Stomach (tissue), 9 donors: Measurements from ENCODE around the gene RASSF4. TPM values are rescaled to one million over a fixed set of nuclear protein-coding genes. Genes with fewer than 3 reads are reported as not detected.

ENCODE experiments used
- DNase-seq, 2 donors: peaks; one replicate each; pipeline versions ENCODE4 v3.0.0 to v3.0.0-alpha.2; 2013 to 2019
- H3K27ac ChIP-seq, 5 donors: fragments of 200-600 bp in 4 of 5; sonication (generic) in 4 of 5; one replicate each; pipeline ENCODE4 v1.5.1; 2013 to 2019; ENCODE audit warnings: mild to moderate bottlenecking in 1 of 5, moderate library complexity in 1 of 5
- H3K27me3 ChIP-seq, 3 donors: fragments of 200-600 bp; sonication (generic); one replicate each; pipeline ENCODE4 v1.5.1; 2017 to 2019; ENCODE audit warnings: mixed run types in 1 of 3
- H3K36me3 ChIP-seq, 4 donors: fragments of 200-600 bp; sonication (generic); 1 replicate in 3 of 4; 2 replicates in 1 of 4; pipeline ENCODE4 v1.5.1; 2016 to 2019
- H3K4me1 ChIP-seq, 4 donors: fragments of 200-600 bp; sonication (generic); one replicate each; pipeline ENCODE4 v1.5.1; 2016 to 2019
- H3K4me3 ChIP-seq, 4 donors: fragments of 200-600 bp; sonication (generic) in 3 of 4; one replicate each; pipeline ENCODE4 v1.5.1; 2016 to 2019; ENCODE audit warnings: mild to moderate bottlenecking in 1 of 4
- H3K9me3 ChIP-seq, 4 donors: fragments of 200-600 bp; sonication (generic); one replicate each; pipeline ENCODE4 v1.5.1; 2016 to 2019
- EP300 ChIP-seq: sonication (generic); formaldehyde crosslinking; IDR thresholded peaks from one replicate; pipeline ENCODE4 v1.6.1; 2017; ENCODE audit warnings: antibody characterized with exemption
- POLR2A ChIP-seq, 4 donors: fragments of 450-650 bp; IDR thresholded peaks; one replicate each; pipeline ENCODE4 v1.6.1; 2016; ENCODE audit warnings: antibody characterized with exemption in 4 of 4, control low read depth in 2 of 4, mild to moderate bottlenecking in 1 of 4, moderate library complexity in 1 of 4
- POLR2AphosphoS5 ChIP-seq, 3 donors: sonication (generic); formaldehyde crosslinking; IDR thresholded peaks; one replicate each; pipeline ENCODE4 v1.6.1; 2016; ENCODE audit warnings: antibody characterized with exemption in 3 of 3
- WGBS, 5 donors: extraction: QIAGEN DNeasy Blood & Tissue Kit in 3 of 5; methylation state at CpG; one replicate each; pipeline versions ENCODE4 v1.1.5 to v1.1.7; 2013 to 2018; 5-methylcytosine and 5-hydroxymethylcytosine counted together
- intact Hi-C: fragments of 100-400 bp; cut with DNase I; formaldehyde crosslinking; loops from one replicate; pipeline ENCODE4 v1.15.1; 2023; ENCODE audit warnings: low total_unique reads
- polyA plus RNA-seq, 3 donors: library from polyadenylated mRNA; stranded (reverse); fragments of 200-250 nt; gene quantifications; one replicate each; pipeline ENCODE4 v1.2.3, GENCODE V29; 2013
- total RNA-seq, 5 donors: library from RNA; depleted of rRNA; stranded (reverse); fragments of >200 nt; gene quantifications; one replicate each; pipeline versions ENCODE4 v1.1.0 to v1.2.3, GENCODE V29; 2014 to 2016
- TF ChIP-seq, protein P1 (sequence below), 7 experiments: fragments of 450-650 bp in 4 of 7; fragments of 200-600 bp in 3 of 7; sonication (generic) in 3 of 7; IDR thresholded peaks; one replicate each; pipeline ENCODE4 v1.5.1; 2016 to 2019; ENCODE audit warnings: antibody characterized with exemption in 7 of 7, control low read depth in 2 of 7, mild to moderate bottlenecking in 1 of 7
- donor health status: healthy with polysubstance abuse.
- donor health status: Bipolar disorder and iron deficiency.
- donor health status: healthy.

RASSF4 gene
- total and polyA plus RNA-seq, 8 donors, result 7.8 to 74.5 (median 14.6) TPM

DNA sequence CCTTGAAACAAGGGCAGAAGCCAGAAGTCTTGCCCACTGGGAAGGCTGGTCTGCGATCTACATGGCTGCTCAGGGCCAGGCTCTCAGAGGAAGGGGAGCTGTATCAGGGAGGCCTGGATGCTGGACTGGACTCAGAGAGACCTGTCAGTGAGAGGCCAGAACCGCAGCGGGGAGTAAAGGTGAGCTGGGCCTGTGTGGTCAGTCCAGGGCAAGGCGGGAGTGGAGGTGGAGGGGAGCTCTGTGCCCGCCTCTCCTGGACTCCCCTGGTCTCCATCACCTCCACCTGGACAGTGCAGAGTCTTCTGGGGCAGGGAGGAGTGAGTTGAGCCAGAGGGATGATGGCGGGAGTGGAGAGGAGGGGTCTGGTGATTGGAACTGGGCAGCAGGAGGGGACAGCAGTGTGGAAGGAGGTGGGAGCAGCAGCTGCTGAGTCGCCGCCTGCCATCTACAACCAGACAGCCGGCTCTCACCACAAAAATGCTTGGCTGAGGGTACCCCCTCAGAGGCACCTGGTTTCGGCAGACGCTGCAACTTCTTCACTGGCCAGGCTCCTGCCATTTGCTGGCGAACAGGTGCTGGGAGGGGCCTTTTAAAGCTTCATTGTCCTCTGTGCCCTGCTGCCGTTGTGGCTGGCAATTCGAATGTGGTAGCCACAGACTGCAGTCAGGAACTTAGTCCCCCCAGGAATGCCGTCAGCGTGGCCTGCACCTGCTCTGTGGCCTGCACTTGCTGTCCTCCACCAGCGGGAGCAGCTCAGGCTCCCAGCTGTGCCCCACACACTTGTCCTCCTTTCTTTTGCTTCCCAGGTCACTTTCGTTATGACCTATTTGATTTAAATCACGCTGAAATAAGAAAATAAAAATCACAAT is 3.5 kb downstream of the RASSF4 start:
- Histone ChIP-seq H3K9me3 (no peaks in the 10 kb centered on the region), H3K4me3 (peak overlapping the region; percentile 7 to 32 (median 14)), H3K36me3 (no peaks in the 10 kb centered on the region), H3K4me1 (peaks cover 55 to 92% (median 76%) of the 10 kb centered on the region in 4 donors), H3K27ac (peak overlapping the region in 4 of 5 donors; percentile 45 to 92 (median 70)), H3K27me3 (no peaks in the 10 kb centered on the region)
- intact Hi-C loops, result no loop called here
- DNase-seq, result peak in 1 of 2 donors; percentile 56
- WGBS, 5 donors, result 78 to 83% (median 78%) methylated on average over 16 to 19 of the region's 19 CpGs
- TF ChIP-seq, protein P1, sequence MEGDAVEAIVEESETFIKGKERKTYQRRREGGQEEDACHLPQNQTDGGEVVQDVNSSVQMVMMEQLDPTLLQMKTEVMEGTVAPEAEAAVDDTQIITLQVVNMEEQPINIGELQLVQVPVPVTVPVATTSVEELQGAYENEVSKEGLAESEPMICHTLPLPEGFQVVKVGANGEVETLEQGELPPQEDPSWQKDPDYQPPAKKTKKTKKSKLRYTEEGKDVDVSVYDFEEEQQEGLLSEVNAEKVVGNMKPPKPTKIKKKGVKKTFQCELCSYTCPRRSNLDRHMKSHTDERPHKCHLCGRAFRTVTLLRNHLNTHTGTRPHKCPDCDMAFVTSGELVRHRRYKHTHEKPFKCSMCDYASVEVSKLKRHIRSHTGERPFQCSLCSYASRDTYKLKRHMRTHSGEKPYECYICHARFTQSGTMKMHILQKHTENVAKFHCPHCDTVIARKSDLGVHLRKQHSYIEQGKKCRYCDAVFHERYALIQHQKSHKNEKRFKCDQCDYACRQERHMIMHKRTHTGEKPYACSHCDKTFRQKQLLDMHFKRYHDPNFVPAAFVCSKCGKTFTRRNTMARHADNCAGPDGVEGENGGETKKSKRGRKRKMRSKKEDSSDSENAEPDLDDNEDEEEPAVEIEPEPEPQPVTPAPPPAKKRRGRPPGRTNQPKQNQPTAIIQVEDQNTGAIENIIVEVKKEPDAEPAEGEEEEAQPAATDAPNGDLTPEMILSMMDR (IDR thresholded peaks at IDR 0.05), result no peak
- TF ChIP-seq EP300, result no peak
- no peak for TF ChIP-seq POLR2AphosphoS5 (IDR thresholded peaks at IDR 0.05)
- TF ChIP-seq POLR2A (IDR thresholded peaks at IDR 0.05), result no peak

DNA sequence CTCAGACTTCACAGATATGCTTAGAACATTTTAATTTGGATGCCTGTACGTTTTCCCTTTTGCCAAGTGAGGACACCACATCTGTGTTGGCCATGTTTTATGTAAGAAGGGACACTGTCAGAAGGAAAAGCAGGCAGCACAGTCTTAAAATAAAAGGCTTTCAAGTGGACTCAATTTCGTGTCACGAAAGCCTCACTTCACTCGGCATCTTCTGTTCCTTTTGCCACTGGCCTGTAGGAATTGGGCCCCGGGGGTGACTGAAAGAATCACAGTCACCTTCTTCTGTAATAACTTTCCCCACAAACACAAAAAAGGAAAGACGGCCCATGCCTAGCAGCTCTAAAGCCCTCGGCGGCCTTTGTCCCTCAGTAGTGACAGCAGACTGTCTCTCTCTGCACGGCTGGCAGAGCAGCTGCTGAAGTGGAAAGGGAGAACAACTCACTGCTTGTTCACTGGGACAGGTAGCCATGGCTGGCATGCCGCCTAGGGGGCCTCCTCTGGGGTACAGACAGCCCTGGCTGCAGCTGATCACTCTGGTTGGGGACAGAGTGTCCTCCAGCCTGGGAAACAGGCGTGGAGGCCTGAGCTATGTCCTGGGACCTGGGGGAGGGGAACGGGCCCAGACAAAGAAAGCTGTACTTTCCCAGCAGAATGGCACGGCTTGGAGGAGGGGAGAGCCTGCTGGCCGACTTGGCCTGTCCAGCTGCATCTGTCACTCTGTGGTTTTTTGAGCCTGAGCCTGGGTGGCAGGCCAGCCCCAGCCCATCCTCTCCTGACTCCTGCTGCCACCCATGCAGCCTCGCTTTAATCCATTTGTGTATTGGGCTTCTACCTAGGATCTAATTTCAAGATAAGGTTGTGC is 4.4 kb downstream of the RASSF4 start:
- TF ChIP-seq POLR2AphosphoS5 (IDR thresholded peaks at IDR 0.05) (peak in 2 of 3 donors; percentile 10 to 50), EP300 (no peak)
- peak; percentile 70 to 77 for DNase-seq
- Histone ChIP-seq H3K9me3 (no peaks in the 10 kb centered on the region), H3K4me3 (peak overlapping the region in 3 of 4 donors; percentile 2 to 16 (median 10)), H3K27me3 (no peaks in the 10 kb centered on the region), H3K36me3 (no peaks in the 10 kb centered on the region), H3K4me1 (peaks cover 50 to 92% (median 75%) of the 10 kb centered on the region in 4 donors), H3K27ac (peak overlapping the region; percentile 43 to 92 (median 68))
- intact Hi-C loops, result no loop called here
- 46 to 62% (median 53%) methylated on average over 14 to 15 of the region's 15 CpGs for WGBS, 5 donors

DNA sequence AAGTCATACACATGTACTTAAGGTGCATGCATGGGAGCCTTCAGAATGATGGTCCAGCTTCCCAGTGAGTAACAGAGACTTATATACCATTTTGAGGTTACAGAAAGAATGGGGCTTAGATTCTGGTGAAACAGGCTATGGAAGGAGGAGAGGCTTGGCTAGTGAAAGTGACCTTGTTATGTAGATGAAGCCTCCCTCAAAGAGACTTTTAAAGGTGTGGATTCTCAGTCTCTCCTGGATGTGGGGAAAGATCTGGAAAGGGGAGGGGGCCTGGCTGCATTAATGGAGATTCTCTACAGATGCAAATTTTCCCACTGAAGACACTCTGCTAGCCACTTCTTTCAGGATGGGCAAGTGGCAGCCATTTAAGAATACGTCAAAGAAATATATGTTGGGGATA is 5.5 kb downstream of the RASSF4 start:
- peaks cover 3 to 9% (median 6%) of the 10 kb centered on the region in 4 donors for H3K36me3 ChIP-seq
- H3K27ac ChIP-seq, result peak overlapping the region in 4 of 5 donors; percentile 45 to 92 (median 60)
- H3K27me3 ChIP-seq, result no peaks in the 10 kb centered on the region
- TF ChIP-seq POLR2AphosphoS5 (IDR thresholded peaks at IDR 0.05), result no peak
- TF ChIP-seq POLR2A (IDR thresholded peaks at IDR 0.05), result no peak
- no peak for TF ChIP-seq EP300
- TF ChIP-seq, protein P1 (IDR thresholded peaks at IDR 0.05), result no peak
- no peak overlapping the region for H3K4me3 ChIP-seq
- H3K9me3 ChIP-seq, result no peaks in the 10 kb centered on the region
- 91 to 100% (median 97%) methylated on average over 1 of the region's 1 CpG for WGBS, 5 donors
- peaks cover 44 to 94% (median 74%) of the 10 kb centered on the region in 4 donors for H3K4me1 ChIP-seq
- intact Hi-C loops, result loop anchor here (5.0 kb wide), 1 partner anchor 33 kb away; no protein-coding TSS in a partner anchor
- no peak for DNase-seq

DNA sequence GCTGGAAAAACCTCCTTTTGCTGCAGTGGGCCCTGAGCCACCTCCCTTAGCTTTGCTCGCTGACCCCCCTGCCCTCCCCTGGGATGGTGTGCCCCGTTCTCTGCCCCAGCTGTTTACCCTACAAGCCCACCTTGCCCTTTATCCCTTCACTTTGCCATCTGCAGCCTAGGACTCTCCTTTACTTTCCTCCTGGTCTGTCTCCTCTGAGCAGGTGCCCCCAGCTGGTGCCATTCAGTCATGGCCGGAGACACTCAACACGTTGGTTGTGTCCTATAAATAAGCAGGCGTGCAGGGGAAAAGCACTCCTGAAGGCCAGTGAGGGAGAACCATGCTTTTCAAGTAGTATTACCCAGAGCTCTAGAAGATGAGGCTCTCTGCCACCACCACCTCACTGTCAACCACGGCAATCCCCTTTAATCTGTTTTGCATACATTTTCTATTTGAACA is 6.1 kb downstream of the RASSF4 start:
- intact Hi-C loops, result loop anchor here (5.0 kb wide), 1 partner anchor 33 kb away; no protein-coding TSS in a partner anchor
- Histone ChIP-seq H3K9me3 (no peaks in the 10 kb centered on the region), H3K4me1 (peaks cover 38 to 88% (median 68%) of the 10 kb centered on the region in 4 donors), H3K27ac (peak overlapping the region in 4 of 5 donors; percentile 38 to 92 (median 48)), H3K36me3 (peaks cover 4 to 15% (median 11%) of the 10 kb centered on the region in 4 donors), H3K4me3 (no peak overlapping the region), H3K27me3 (no peaks in the 10 kb centered on the region)
- no peak for DNase-seq
- 76 to 89% (median 86%) methylated on average over 6 of the region's 6 CpGs for WGBS, 5 donors
- TF ChIP-seq, protein P1 (IDR thresholded peaks at IDR 0.05), result no peak
- TF ChIP-seq POLR2A (IDR thresholded peaks at IDR 0.05) (no peak), EP300 (no peak), POLR2AphosphoS5 (IDR thresholded peaks at IDR 0.05) (no peak)
